HepG2 (cell line): Measurements from ENCODE around the gene TMEM269.

Experiments used
- FOSL1 ChIP-seq: sonication (generic); formaldehyde crosslinking; IDR thresholded peaks from 2 replicates; pipeline ENCODE4 v1.9.0; 2021; ENCODE audit warnings: missing genetic modification reagents, borderline replicate concordance
- RFX1 ChIP-seq: fragments of 450-650 bp; IDR thresholded peaks from 2 replicates; pipeline ENCODE4 v1.6.1; 2017

DNA sequence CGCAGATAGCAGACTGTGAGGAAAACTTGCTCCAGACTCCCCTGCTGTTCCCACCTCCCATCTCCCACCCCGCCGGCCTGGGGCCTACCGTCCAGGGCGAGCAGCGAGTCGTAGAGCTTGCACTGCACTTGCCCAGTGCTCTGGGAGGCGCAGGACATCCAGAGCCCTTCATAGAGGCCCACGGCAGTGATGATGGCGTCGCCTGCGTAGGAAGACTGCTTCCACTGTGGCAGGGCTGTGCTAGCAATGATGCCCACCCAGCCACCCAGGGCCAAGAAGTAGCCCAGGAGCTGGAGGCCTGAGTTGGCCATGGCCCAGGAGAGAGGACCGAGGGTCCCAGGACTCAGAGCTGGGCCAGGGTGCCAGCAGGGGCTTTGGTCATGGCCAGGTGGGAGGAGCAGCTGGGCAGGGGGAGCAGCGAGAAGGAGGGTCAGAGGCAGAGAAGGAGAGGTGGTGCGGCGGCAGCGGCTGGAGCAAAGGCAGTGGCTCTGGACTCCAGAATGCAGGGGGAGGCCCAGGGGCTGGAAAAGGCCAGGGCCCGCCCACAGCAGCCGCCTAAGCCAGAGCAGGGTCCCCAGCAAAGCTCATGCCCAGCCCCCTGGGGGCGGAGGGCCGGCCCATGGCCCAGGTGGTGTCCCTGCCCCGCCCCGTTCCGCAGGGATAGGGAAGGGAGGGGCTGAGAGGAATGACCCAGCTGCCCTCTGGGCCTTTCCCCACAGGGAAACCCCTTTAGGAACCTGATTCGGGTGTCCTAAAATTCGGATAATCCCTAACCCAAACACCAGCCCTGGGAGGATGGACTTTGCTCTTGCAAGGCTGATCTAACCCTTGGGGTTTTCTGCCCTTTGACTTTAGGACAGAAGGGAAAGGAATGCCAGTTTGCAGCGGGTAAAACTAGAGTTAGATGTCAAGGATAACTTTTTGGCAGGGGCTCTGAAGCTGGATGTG, 44.8 kb upstream of the TMEM269 start, which contains the start of gene CLDN19:
- TF ChIP-seq RFX1 (no peak), FOSL1 (CRISPR knock-in tag) (no peak)
